ENCODE results near the gene PPP3CA. TPM values are rescaled to one million over a fixed set of nuclear protein-coding genes. Genes with fewer than 3 reads are reported as not detected.

PPP3CA gene
- total RNA-seq, 4 donors from 2014 or later = 32.7 to 45.1 (median 44.0) TPM

DNA sequence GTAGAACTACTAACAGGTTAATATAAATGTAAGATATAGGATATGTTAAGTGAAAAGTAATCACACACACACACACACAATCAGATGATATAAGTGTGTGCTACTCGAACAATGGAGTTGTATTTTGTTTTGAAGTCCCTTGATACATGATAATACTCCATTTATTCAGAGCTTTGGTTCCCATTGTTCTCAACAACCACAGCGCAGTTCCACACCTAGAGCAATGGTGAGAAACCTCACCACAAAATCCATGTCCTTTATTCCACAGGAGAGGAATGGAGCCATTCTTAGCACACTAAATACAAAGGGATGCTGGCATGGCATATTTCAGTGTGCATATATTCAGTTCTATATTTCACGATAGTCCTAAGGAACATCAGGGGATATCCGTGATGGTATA is 139.2 kb downstream of the PPP3CA start:
- Histone ChIP-seq H3K36me3 (no peaks in the 10 kb centered on the region), H3K9me3 (no peaks in the 10 kb centered on the region), H3K27me3 (no peaks in the 10 kb centered on the region), H3K4me3 (no peak overlapping the region), H3K4me1 (peaks cover 0 to 24% (median 3%) of the 10 kb centered on the region in 4 donors), H3K27ac (no peak overlapping the region)
- 79 to 89% methylated on average over 4 of the region's 4 CpGs for WGBS, 2 donors
- TF ChIP-seq, protein P1, sequence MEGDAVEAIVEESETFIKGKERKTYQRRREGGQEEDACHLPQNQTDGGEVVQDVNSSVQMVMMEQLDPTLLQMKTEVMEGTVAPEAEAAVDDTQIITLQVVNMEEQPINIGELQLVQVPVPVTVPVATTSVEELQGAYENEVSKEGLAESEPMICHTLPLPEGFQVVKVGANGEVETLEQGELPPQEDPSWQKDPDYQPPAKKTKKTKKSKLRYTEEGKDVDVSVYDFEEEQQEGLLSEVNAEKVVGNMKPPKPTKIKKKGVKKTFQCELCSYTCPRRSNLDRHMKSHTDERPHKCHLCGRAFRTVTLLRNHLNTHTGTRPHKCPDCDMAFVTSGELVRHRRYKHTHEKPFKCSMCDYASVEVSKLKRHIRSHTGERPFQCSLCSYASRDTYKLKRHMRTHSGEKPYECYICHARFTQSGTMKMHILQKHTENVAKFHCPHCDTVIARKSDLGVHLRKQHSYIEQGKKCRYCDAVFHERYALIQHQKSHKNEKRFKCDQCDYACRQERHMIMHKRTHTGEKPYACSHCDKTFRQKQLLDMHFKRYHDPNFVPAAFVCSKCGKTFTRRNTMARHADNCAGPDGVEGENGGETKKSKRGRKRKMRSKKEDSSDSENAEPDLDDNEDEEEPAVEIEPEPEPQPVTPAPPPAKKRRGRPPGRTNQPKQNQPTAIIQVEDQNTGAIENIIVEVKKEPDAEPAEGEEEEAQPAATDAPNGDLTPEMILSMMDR (IDR thresholded peaks at IDR 0.05) = no peak
- TF ChIP-seq EP300 (IDR thresholded peaks at IDR 0.05) (no peak), POLR2A (IDR thresholded peaks at IDR 0.05) (no peak)
- no peak for DNase-seq (ENCODE audit: low spot score in 2 of 2)

DNA sequence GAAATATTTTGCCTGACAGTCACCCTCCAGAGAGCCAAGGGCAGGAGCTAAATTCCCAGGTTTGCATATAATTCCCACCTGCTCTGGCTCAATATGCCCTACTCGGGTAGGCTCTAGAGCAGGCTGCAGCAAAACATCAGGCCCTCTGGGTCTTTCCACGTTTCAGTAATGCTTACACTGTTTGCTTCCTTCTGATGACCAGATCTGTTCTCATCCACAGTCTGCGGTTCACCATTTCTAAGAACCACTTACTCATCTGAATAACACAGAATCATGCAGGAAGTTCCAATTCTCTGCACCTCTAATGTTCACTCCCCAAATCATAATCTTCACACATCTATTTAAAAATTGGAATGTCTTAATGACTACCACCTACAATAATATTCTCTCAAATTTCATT is 141.4 kb downstream of the PPP3CA start:
- no peak overlapping the region for H3K4me3 ChIP-seq
- 49 to 56% methylated on average over 3 of the region's 3 CpGs for WGBS, 2 donors
- H3K36me3 ChIP-seq = no peaks in the 10 kb centered on the region
- no peak overlapping the region for H3K27ac ChIP-seq
- H3K4me1 ChIP-seq = peaks cover 0 to 27% (median 3%) of the 10 kb centered on the region in 4 donors
- TF ChIP-seq EP300 (IDR thresholded peaks at IDR 0.05) = no peak
- TF ChIP-seq POLR2A (IDR thresholded peaks at IDR 0.05) = no peak
- TF ChIP-seq, protein P1 (IDR thresholded peaks at IDR 0.05) = no peak
- no peaks in the 10 kb centered on the region for H3K27me3 ChIP-seq
- DNase-seq (ENCODE audit: low spot score in 2 of 2) = no peak
- no peaks in the 10 kb centered on the region for H3K9me3 ChIP-seq

DNA sequence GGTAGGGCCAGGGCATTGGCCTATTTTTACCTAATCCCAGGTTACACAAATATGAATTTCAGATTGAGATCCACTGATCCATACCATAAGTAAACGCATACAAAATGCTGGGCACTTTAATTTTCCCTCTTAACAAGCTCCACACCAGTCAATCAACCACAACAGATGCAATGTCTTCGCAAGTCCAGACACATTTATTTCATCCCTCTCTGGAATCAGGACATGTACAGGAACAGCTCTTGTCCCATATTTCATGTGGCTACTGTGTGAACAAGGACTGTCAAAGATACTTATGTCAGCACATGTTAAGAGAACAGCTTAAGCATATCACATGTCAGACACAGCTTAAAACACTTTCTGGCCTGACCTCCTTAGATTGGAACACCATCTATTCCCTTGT is 145.9 kb downstream of the PPP3CA start:
- H3K27me3 ChIP-seq = no peaks in the 10 kb centered on the region
- 51 to 78% methylated on average over 2 of the region's 2 CpGs for WGBS, 2 donors
- TF ChIP-seq, protein P1 (IDR thresholded peaks at IDR 0.05) = no peak
- no peak for TF ChIP-seq POLR2A (IDR thresholded peaks at IDR 0.05)
- no peak for TF ChIP-seq EP300 (IDR thresholded peaks at IDR 0.05)

DNA sequence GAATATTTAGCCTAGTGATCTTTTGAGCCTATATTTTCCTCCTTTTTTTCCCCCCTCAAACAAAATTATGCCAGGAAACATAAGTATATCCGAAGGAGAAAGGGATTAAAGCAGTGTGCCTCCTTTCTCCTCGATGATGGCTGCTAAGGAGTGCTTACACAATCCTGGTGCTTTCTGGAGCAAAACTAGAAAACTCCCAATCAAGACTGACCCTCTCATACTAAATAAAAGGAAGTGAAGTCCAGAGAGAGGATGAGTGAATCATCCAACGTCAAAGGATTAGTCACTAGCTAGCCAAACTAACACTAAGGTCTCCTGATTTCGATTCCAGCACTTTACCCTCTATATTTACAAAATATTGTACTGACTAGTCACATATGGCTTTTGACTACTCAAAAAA is 146.8 kb downstream of the PPP3CA start:
- TF ChIP-seq POLR2A (IDR thresholded peaks at IDR 0.05) = no peak
- TF ChIP-seq EP300 (IDR thresholded peaks at IDR 0.05) = peak in 1 of 2 donors; percentile 63
- TF ChIP-seq, protein P1 (IDR thresholded peaks at IDR 0.05) = no peak
- no peaks in the 10 kb centered on the region for H3K36me3 ChIP-seq
- peaks cover 0 to 49% (median 12%) of the 10 kb centered on the region in 4 donors for H3K4me1 ChIP-seq
- peak overlapping the region in 1 of 4 donors; percentile 37 for H3K27ac ChIP-seq
- no peaks in the 10 kb centered on the region for H3K27me3 ChIP-seq
- H3K9me3 ChIP-seq = no peaks in the 10 kb centered on the region
- no peak overlapping the region for H3K4me3 ChIP-seq
- 48 to 60% methylated on average over 4 of the region's 4 CpGs for WGBS, 2 donors
- DNase-seq (ENCODE audit: low spot score in 2 of 2) = no peak

More for the DNA sequence above, 145.9 kb downstream of the PPP3CA start:
- DNase-seq (ENCODE audit: low spot score in 2 of 2) = no peak
- H3K36me3 ChIP-seq = no peaks in the 10 kb centered on the region
- H3K4me3 ChIP-seq = no peak overlapping the region
- no peak overlapping the region for H3K27ac ChIP-seq
- H3K9me3 ChIP-seq = no peaks in the 10 kb centered on the region
- peaks cover 0 to 58% (median 14%) of the 10 kb centered on the region in 4 donors for H3K4me1 ChIP-seq

DNA sequence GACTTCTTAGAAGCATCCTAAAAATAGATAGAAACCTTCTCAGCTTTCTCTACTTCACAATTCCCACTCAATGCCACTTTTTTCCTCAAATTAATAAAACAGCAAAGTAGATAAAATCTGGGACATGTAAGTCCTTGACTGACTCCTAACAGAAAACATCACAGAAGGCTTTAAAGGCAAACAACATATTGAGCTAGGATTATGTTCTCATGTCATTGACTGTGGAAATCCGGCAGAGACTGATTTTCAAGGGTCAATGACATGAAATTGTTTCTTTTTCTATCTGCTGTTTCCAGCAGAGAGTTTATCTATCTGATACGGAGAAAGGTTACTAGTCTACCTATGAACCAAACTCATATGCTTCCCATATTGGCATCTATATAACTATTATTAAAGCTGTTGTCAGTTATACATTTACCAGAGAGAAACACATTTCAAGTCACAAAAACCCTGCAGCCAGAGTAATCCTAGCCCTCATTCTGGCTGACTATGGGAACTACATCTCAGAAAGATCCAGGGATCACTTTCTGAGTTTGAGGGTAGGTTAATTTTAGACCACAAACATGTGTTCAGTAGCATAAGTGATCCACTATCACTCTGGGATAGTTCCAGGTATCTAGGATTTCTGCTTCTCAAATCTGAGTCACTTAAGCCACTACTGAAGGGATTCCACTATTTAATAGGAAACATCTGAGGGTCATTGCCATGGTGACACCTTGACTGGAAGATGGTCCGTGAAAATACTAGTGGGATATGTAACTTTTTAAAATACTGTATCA is 147.6 kb downstream of the PPP3CA start:
- Histone ChIP-seq H3K27me3 (no peaks in the 10 kb centered on the region), H3K27ac (peak overlapping the region in 2 of 4 donors; percentile 31 to 37), H3K4me1 (peaks cover 0 to 41% (median 11%) of the 10 kb centered on the region in 4 donors), H3K36me3 (peaks cover 0 to 8% (median 0%) of the 10 kb centered on the region in 3 donors), H3K4me3 (no peak overlapping the region), H3K9me3 (no peaks in the 10 kb centered on the region)
- WGBS, 2 donors = 67 to 86% methylated on average over 3 of the region's 3 CpGs
- DNase-seq (ENCODE audit: low spot score in 2 of 2) = no peak
- TF ChIP-seq, protein P1 (IDR thresholded peaks at IDR 0.05) = no peak
- no peak for TF ChIP-seq EP300 (IDR thresholded peaks at IDR 0.05)
- no peak for TF ChIP-seq POLR2A (IDR thresholded peaks at IDR 0.05)

Data from tibial nerve (tissue), 4 donors.